ENCODE results near the gene RAX2. TPM values are rescaled to one million over a fixed set of nuclear protein-coding genes. Genes with fewer than 3 reads are reported as not detected.

Gene RAX2
- total and polyA plus RNA-seq, 2 of the 8 experiments (the other 6 are each of a cell fraction or from before 2014, with no cell fraction given), result 0.08 TPM; not detected in 1

DNA sequence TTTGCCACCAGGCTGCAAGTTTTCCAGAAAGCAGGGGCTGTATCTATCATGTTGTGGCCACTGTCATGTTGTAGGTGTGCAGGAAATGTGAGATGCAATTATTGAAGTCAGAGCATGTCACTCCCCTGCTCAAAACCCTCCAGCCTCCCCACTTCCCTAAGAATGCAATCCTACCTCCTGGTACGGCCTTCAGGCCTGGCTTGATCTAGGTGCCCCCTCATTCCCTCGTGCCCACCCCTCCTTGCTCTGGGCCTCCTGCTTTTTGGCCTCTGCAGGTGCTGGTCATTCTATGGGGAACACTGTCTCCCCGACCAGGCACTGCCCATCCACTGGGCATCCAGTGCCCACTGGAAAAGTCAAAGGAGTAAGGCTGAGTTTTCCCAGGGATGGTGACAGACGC is 42.6 kb upstream of the RAX2 start:
- no peak overlapping the region for H3K9ac ChIP-seq (replicated peaks in 1 of 4; ENCODE audit: extremely low read depth in 1 of 4, low read depth in 3 of 4, low read length in 3 of 4)
- H3K56ac ChIP-seq (replicated peaks; ENCODE audit: insufficient read length, low read depth, low read length), result no peak overlapping the region
- no peak overlapping the region for H3K4me3 ChIP-seq (ENCODE audit: extremely low read depth in 1 of 4, insufficient read depth in 2 of 4, low read depth in 3 of 4, low read length in 4 of 4)
- no peak overlapping the region for H2AK5ac ChIP-seq (ENCODE audit: low read depth, low read length)
- 87% methylated on average over 3 of the region's 4 CpGs; no CpG with 5 or more reads in 1 of the 2 experiments for WGBS, 2 experiments (ENCODE audit: extremely low coverage in 1 of 2, insufficient coverage in 1 of 2, insufficient read length in 1 of 2, insufficient replicate concordance in 2 of 2, low coverage in 1 of 2, low lambda C conversion rate in 2 of 2, missing lambda C conversion rate in 1 of 2)
- H4K91ac ChIP-seq (replicated peaks; ENCODE audit: insufficient read length, low read length), result no peak overlapping the region
- POLR2A ChIA-PET (ENCODE audit: partially characterized antibody), result no interaction called here
- no peak overlapping the region for H2BK15ac ChIP-seq (ENCODE audit: low read length)
- no peak overlapping the region for H2BK5ac ChIP-seq (ENCODE audit: low read depth, low read length)
- no peaks in the 10 kb centered on the region for H3K36me3 ChIP-seq (ENCODE audit: control insufficient read depth in 2 of 4, insufficient read depth in 4 of 4, low read length in 3 of 4)
- CTCF ChIA-PET (ENCODE audit: partially characterized antibody), result interaction anchor here (0.8 kb wide), 1 partner anchor 90 kb away, joined by 3 read pairs; no protein-coding TSS in a partner anchor
- H3K4ac ChIP-seq (replicated peaks; ENCODE audit: insufficient read length, low read depth, low read length), result no peak overlapping the region
- H2BK20ac ChIP-seq (ENCODE audit: low read length), result no peak overlapping the region
- H3K27me3 ChIP-seq (replicated peaks in 1 of 4; ENCODE audit: control insufficient read depth in 3 of 4, extremely low read depth in 1 of 4, insufficient read depth in 3 of 4, low read length in 3 of 4), result no peaks in the 10 kb centered on the region
- H3K14ac ChIP-seq (ENCODE audit: insufficient read length), result no peak overlapping the region
- no peak overlapping the region for H3K27ac ChIP-seq (ENCODE audit: low read depth, low read length)
- H3K4me1 ChIP-seq (replicated peaks in 1 of 4; ENCODE audit: control insufficient read depth in 3 of 4, insufficient read depth in 4 of 4, low read length in 3 of 4), result no peaks in the 10 kb centered on the region; a peak in 1 of 7 replicates
- H3K9me3 ChIP-seq (ENCODE audit: insufficient read depth in 2 of 2, low read depth in 1 of 2, low read length in 1 of 2), result no peaks in the 10 kb centered on the region
- H4K5ac ChIP-seq (ENCODE audit: insufficient read length, low read depth, low read length), result no peak overlapping the region
- H3K4me2 ChIP-seq (ENCODE audit: insufficient read depth in 1 of 2, low read depth in 2 of 2, low read length in 2 of 2), result no peak overlapping the region
- no peak for DNase-seq (ENCODE audit: low read depth in 1 of 2, low spot score in 2 of 2)
- H3K79me1 ChIP-seq (ENCODE audit: low read depth, low read length), result no peaks in the 10 kb centered on the region
- no peaks in the 10 kb centered on the region for H4K20me1 ChIP-seq (replicated peaks in 1 of 2; ENCODE audit: control insufficient read depth in 1 of 2, insufficient read depth in 2 of 2, low read length in 2 of 2)
- H2BK12ac ChIP-seq (ENCODE audit: low read depth, low read length), result no peak overlapping the region
- no peak for FAIRE-seq
- no peaks in the 10 kb centered on the region for H3K23me2 ChIP-seq (ENCODE audit: low read depth, low read length)
- no peak overlapping the region for H3K23ac ChIP-seq (ENCODE audit: insufficient read length)
- no peak overlapping the region for H2BK120ac ChIP-seq (replicated peaks; ENCODE audit: low read depth, low read length)
- no peak overlapping the region for H4K8ac ChIP-seq (ENCODE audit: extremely low read depth, insufficient read depth, low read length)
- H3K79me2 ChIP-seq (ENCODE audit: control insufficient read depth in 1 of 2, insufficient read depth in 2 of 2, low read length in 2 of 2), result no peaks in the 10 kb centered on the region
- no peak overlapping the region for H2AFZ ChIP-seq (ENCODE audit: low read length)
- H3K18ac ChIP-seq (ENCODE audit: extremely low read depth, low read length), result no peak overlapping the region
- TF ChIP-seq FOSL1 (IDR thresholded peaks at IDR 0.05; ENCODE audit: insufficient read depth, low read depth, low read length) (no peak), TAF7 (optimal IDR thresholded peaks at IDR 0.05; ENCODE audit: borderline replicate concordance, low read depth, low read length) (no peak), SP1 (IDR thresholded peaks at IDR 0.05; ENCODE audit: low read depth, low read length) (no peak)
- TF ChIP-seq, protein P1, sequence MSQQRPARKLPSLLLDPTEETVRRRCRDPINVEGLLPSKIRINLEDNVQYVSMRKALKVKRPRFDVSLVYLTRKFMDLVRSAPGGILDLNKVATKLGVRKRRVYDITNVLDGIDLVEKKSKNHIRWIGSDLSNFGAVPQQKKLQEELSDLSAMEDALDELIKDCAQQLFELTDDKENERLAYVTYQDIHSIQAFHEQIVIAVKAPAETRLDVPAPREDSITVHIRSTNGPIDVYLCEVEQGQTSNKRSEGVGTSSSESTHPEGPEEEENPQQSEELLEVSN (IDR thresholded peaks at IDR 0.05), result no peak
- TF ChIP-seq, protein P2, sequence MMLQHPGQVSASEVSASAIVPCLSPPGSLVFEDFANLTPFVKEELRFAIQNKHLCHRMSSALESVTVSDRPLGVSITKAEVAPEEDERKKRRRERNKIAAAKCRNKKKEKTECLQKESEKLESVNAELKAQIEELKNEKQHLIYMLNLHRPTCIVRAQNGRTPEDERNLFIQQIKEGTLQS (IDR thresholded peaks at IDR 0.05; ENCODE audit: insufficient read depth, low read depth, low read length), result no peak
